ENCODE data around the gene ZNF497. TPM values are rescaled to one million over a fixed set of nuclear protein-coding genes. Genes with fewer than 3 reads are reported as not detected.

Gene ZNF497
- total and polyA plus RNA-seq, 10 of the 15 experiments (the other 5 are each of a cell fraction or from before 2014, with no cell fraction given) = 0.09 to 0.82 (median 0.28) TPM

GRCh38 chr19:58361900-58362271 is 665 bp downstream of the ZNF497 start:
- ChIA-PET SMC1A (ENCODE audit: uncharacterized antibody, unreplicated experiment) (interaction anchor here (0.9 to 2.6 kb wide), 8 partner anchors 14 to 197 kb away, joined by 3 to 17 read pairs (median 4); partner anchors contain the start of genes CHMP2A and ZNF837), RAD21 (ENCODE audit: unreplicated experiment) (interaction anchor here (0.5 to 2.3 kb wide), 11 partner anchors 14 to 137 kb away, joined by 3 to 18 read pairs (median 4); partner anchors contain the start of genes ZNF584 and ZNF837), POLR2A (interaction anchor here (0.5 to 3.2 kb wide), 9 partner anchors 12 to 137 kb away, joined by 3 to 37 read pairs (median 6); partner anchors contain the start of genes ZNF446 and ZNF837), CTCF (interaction anchor here (1.7 to 2.2 kb wide), 4 partner anchors 14 to 179 kb away, joined by 4 to 13 read pairs (median 8); partner anchors contain the start of genes ZBTB45 and ZNF274)
- peak; percentile 66 for FAIRE-seq
- Histone ChIP-seq H3K79me2 (ENCODE audit: control insufficient read depth, insufficient read depth, low read length) (no peaks in the 10 kb centered on the region), H3K9ac (ENCODE audit: control insufficient read depth, insufficient read depth, low read length) (peak overlapping the region; percentile 89), H2AFZ (ENCODE audit: control insufficient read depth, low read depth, low read length) (peak overlapping the region; percentile 97), H3K27ac (ENCODE audit: control insufficient read depth, insufficient read depth) (peak overlapping the region; percentile 86), H3K4me2 (ENCODE audit: control insufficient read depth, insufficient read depth) (peak overlapping the region; percentile 81), H3K4me1 (ENCODE audit: control insufficient read depth, insufficient read depth, low read length) (peaks cover 14% of the 10 kb centered on the region), H3K27me3 (replicated peaks in 1 of 2; ENCODE audit: control insufficient read depth in 2 of 2, insufficient read depth in 2 of 2, low read length in 1 of 2) (no peaks in the 10 kb centered on the region), H3K9me3 (replicated peaks; ENCODE audit: control insufficient read depth, insufficient read depth, low read length) (no peaks in the 10 kb centered on the region), H3K4me3 (peak overlapping the region; percentile 79), H4K20me1 (ENCODE audit: control insufficient read depth, insufficient read depth) (no peaks in the 10 kb centered on the region), H3K36me3 (ENCODE audit: control insufficient read depth in 2 of 2, insufficient read depth in 2 of 2, low read length in 1 of 2) (no peaks in the 10 kb centered on the region)
- peak; percentile 50 for ATAC-seq
- 23% methylated on average over 28 of the region's 28 CpGs for WGBS (ENCODE audit: insufficient coverage, insufficient replicate concordance, low lambda C conversion rate, missing lambda C conversion rate)
- BruUV-seq (replicated peaks) = no TSS peak
- DNase-seq (ENCODE audit: low read depth, low spot score) = no peak
- TF ChIP-seq EGR1 (IDR thresholded peaks at IDR 0.05; ENCODE audit: borderline replicate concordance in 1 of 2, low read depth in 2 of 2, low read length in 2 of 2) (0 out of 3 replicates have a peak, but pooled peaks of 1 of the 2 experiments have one; percentile 41), SRF (IDR thresholded peaks at IDR 0.05; ENCODE audit: low read depth in 2 of 2, low read length in 2 of 2) (peak; percentile 9 to 74; a peak in 2 of 4 replicates), ZNF687 (IDR thresholded peaks at IDR 0.05) (peak; percentile 41; the same call in 1 of the 2 replicates), HDGF (IDR thresholded peaks at IDR 0.05) (peak; percentile 19; the same call in 1 of the 2 replicates), BHLHE40 (IDR thresholded peaks at IDR 0.05; ENCODE audit: borderline replicate concordance in 1 of 2, low read depth in 2 of 2, low read length in 1 of 2) (no peak)
- in situ Hi-C loops (cut with MboI) (no loop called here), intact Hi-C loops (cut with micrococcal nuclease; ENCODE audit: unreplicated experiment) (loop anchor here (1.0 to 2.0 kb wide), 2 partner anchors 19 to 35 kb away; partner anchors contain the start of gene ZNF837)

All from GM12878 (cell line).